ENCODE data around the gene OTULIN.

- TF ChIP-seq CTCF (IDR thresholded peaks at IDR 0.05; ENCODE audit: low read length) (no peak), EZH2 (IDR thresholded peaks at IDR 0.05; ENCODE audit: borderline replicate concordance, low read length) (no peak)
Measured at GRCh38 chr5:14674983-14675854, 10.7 kb downstream of the OTULIN start.
